GM12892 (cell line): ENCODE measurements around the gene MYO10.

ENCODE experiments used
- DNase-seq: peaks from one replicate; pipeline ENCODE4 v3.0.0; 2011; ENCODE audit not compliant: insufficient read length
- FAIRE-seq: peaks from 2 replicates; lab custom pipeline; 2011; peaks lifted over from hg19 to GRCh38; lab: Jason Lieb, UNC
- POLR2A ChIP-seq: IDR thresholded peaks from 2 replicates; pipeline ENCODE4 v1.6.1; 2011; ENCODE audit warnings: low read depth, low read length, control low read depth
- POLR2AphosphoS5 ChIP-seq: IDR thresholded peaks from 2 replicates; pipeline ENCODE4 v1.6.1; 2011; ENCODE audit warnings: low read depth, low read length, control low read depth
- TAF1 ChIP-seq: IDR thresholded peaks from 2 replicates; pipeline ENCODE4 v1.6.1; 2011; ENCODE audit warnings: low read depth, mild to moderate bottlenecking, control low read depth, low read length, borderline replicate concordance

Gene MYO10

DNA sequence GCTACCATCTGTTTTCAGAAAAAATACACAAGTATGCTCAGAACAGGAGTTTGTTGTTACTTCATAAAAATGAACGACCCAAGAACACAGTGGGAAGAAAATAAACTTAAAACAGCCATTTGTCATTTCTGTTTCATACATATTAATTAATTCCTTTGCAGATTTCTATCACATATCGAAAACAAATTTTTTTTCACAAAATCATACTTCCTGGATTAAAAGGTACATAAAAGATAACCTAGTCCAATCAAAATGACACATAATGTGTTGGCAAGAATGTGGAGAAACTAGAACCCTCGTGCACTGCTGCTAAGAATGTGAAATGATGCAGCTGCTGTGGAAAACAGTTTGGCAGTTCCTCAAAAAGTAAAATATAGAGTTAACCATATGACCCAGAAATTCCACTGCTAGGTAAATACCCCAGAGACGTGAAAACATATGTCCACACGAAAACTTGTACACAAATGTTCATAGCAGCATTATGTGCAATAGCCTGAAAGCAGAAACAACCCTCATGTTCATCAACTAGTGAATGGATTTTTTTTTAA lies 46.0 kb downstream of the MYO10 start:
- DNase-seq (no peak), FAIRE-seq (no peak)
- TF ChIP-seq POLR2AphosphoS5 (no peak), TAF1 (no peak), POLR2A (no peak)

GRCh38 chr5:16889203-16889971 lies 46.7 kb downstream of the MYO10 start:
- no peak for DNase-seq
- FAIRE-seq, result no peak
- TF ChIP-seq TAF1 (no peak), POLR2AphosphoS5 (no peak), POLR2A (no peak)

GRCh38 chr5:16888694-16889124 lies 47.4 kb downstream of the MYO10 start:
- no peak for TF ChIP-seq TAF1
- no peak for FAIRE-seq

GRCh38 chr5:16886793-16887345 lies 49.2 kb downstream of the MYO10 start:
- FAIRE-seq (no peak), DNase-seq (no peak)
- TF ChIP-seq TAF1 (no peak), POLR2AphosphoS5 (no peak), POLR2A (no peak)

More at GRCh38 chr5:16888694-16889124, 47.4 kb downstream of the MYO10 start:
- no peak for DNase-seq

DNA sequence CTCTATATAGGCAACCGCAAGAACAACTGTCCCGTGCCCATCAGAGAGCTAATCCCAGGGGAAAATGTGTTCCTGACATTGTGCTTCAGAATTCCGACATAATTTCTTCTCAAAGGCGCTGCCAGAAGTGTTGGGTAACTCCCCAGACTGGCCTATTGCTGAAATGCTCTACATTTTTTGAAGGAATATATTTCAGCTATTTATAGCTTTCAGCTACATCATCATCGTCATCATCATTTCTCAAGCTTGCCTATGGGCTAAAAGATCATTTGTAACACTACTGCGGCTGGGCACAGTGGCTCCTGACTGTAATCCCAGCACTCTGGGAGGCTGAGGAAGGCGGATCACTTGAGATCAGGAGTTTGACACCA lies 49.7 kb downstream of the MYO10 start:
- no peak for FAIRE-seq
- no peak for DNase-seq
- TF ChIP-seq POLR2A (no peak), TAF1 (no peak), POLR2AphosphoS5 (no peak)

GRCh38 chr5:16885635-16886365 lies 50.3 kb downstream of the MYO10 start:
- DNase-seq (no peak), FAIRE-seq (no peak)
- TF ChIP-seq TAF1, result no peak
- TF ChIP-seq POLR2A, result no peak
- TF ChIP-seq POLR2AphosphoS5, result no peak

- FAIRE-seq, result no peak
- DNase-seq, result no peak
- TF ChIP-seq POLR2A (no peak), POLR2AphosphoS5 (no peak), TAF1 (no peak)
Observed at GRCh38 chr5:16884595-16884994, 51.5 kb downstream of the MYO10 start.

- no peak for TF ChIP-seq TAF1
- TF ChIP-seq POLR2A, result no peak
- TF ChIP-seq POLR2AphosphoS5, result no peak
- no peak for FAIRE-seq
Observed at GRCh38 chr5:16883806-16884205, 52.3 kb downstream of the MYO10 start.

DNA sequence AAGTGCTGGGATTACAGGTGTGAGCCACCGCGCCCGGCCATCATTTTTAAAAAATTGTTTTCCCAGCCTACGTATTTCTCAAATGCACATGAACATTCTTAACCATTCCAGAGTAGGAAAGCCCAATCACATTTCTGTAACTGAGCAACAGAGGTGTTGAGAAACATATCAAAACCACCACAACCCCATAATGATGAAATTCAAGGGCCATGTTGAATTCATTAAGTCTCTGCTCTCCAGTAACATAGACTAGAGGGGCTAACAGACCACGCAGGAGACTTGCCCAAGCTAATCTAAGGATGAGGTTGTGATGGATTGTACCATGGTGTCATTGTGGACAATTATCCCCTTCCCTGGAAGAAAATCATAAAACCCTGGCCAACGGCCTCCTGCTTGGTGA lies 52.9 kb downstream of the MYO10 start:
- FAIRE-seq (no peak), DNase-seq (no peak)
- TF ChIP-seq TAF1 (no peak), POLR2AphosphoS5 (no peak), POLR2A (no peak)

More at GRCh38 chr5:16883806-16884205, 52.3 kb downstream of the MYO10 start:
- no peak for DNase-seq

- DNase-seq (no peak), FAIRE-seq (no peak)
- TF ChIP-seq POLR2A (no peak), TAF1 (no peak), POLR2AphosphoS5 (no peak)
Observed at GRCh38 chr5:16881251-16881650, 54.8 kb downstream of the MYO10 start.

GRCh38 chr5:16880547-16880946 lies 55.5 kb downstream of the MYO10 start:
- TF ChIP-seq TAF1 (no peak), POLR2A (no peak)
- no peak for FAIRE-seq
- DNase-seq, result no peak

DNA sequence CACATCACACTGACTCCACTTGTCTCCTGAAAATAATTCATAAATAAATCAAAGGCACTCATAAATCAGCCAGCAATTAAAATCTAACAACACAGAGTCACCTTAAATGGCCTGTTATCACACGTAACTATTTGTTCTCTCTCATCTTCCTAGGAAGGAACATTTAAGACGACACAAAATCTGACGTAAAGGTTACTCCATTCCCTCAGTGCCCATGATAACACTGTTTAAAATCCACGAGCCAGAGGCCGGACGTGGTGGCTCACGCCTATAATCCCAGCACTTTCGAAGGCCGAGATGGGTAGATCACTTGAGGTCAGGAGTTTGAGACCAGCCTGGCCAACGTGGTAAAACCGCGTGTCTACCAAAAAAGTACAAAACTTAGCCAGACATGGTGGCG lies 56.4 kb downstream of the MYO10 start:
- DNase-seq, result no peak
- TF ChIP-seq TAF1 (no peak), POLR2A (no peak), POLR2AphosphoS5 (no peak)
- FAIRE-seq, result no peak
